ENCODE results near the gene PCGF6.
"Not testable (repeated sequence)": the region's sequence is repeated elsewhere in the genome, so short reads cannot be mapped to it uniquely, and the experiment has no call there.

PCGF6 gene

GRCh38 chr10:103367379-103367781, 16.4 kb upstream of the PCGF6 start:
- peak overlapping the region; percentile 86 for H3K4me3 ChIP-seq (ENCODE audit: low read depth, low read length)
- no peaks in the 10 kb centered on the region for H3K27me3 ChIP-seq (ENCODE audit: control insufficient read depth, insufficient read depth, low read length)
- no peaks in the 10 kb centered on the region for H3K36me3 ChIP-seq (ENCODE audit: control insufficient read depth, insufficient read depth, low read length)
- H3K9ac ChIP-seq (ENCODE audit: low read length), result no peak overlapping the region
- H3K9me3 ChIP-seq (ENCODE audit: control insufficient read depth, insufficient read depth, low read depth, low read length), result no peaks in the 10 kb centered on the region
- no peaks in the 10 kb centered on the region for H3K4me1 ChIP-seq (ENCODE audit: control insufficient read depth, insufficient read depth, low read length)
- no peak overlapping the region for H3K27ac ChIP-seq (ENCODE audit: low read depth, low read length)

GRCh38 chr10:103360791-103361190, 9.9 kb upstream of the PCGF6 start:
- H3K9me3 ChIP-seq (ENCODE audit: control insufficient read depth, insufficient read depth, low read depth, low read length); H3K27me3 ChIP-seq (ENCODE audit: control insufficient read depth, insufficient read depth, low read length); H3K4me3 ChIP-seq (ENCODE audit: low read depth, low read length); H3K9ac ChIP-seq (ENCODE audit: low read length); H3K4me1 ChIP-seq (ENCODE audit: control insufficient read depth, insufficient read depth, low read length); H3K27ac ChIP-seq (ENCODE audit: low read depth, low read length); H3K36me3 ChIP-seq (ENCODE audit: control insufficient read depth, insufficient read depth, low read length): not testable (repeated sequence)

- H3K9ac ChIP-seq (ENCODE audit: low read length); H3K36me3 ChIP-seq (ENCODE audit: control insufficient read depth, insufficient read depth, low read length); H3K9me3 ChIP-seq (ENCODE audit: control insufficient read depth, insufficient read depth, low read depth, low read length); H3K27ac ChIP-seq (ENCODE audit: low read depth, low read length); H3K27me3 ChIP-seq (ENCODE audit: control insufficient read depth, insufficient read depth, low read length); H3K4me3 ChIP-seq (ENCODE audit: low read depth, low read length); H3K4me1 ChIP-seq (ENCODE audit: control insufficient read depth, insufficient read depth, low read length): not testable (repeated sequence)
These were observed 8.6 kb upstream of the PCGF6 start for GRCh38 chr10:103359493-103359892.

GRCh38 chr10:103355906-103356599, 5.1 kb upstream of the PCGF6 start:
- Histone ChIP-seq H3K27ac (ENCODE audit: low read depth, low read length) (no peak overlapping the region), H3K36me3 (ENCODE audit: control insufficient read depth, insufficient read depth, low read length) (no peaks in the 10 kb centered on the region), H3K9me3 (ENCODE audit: control insufficient read depth, insufficient read depth, low read depth, low read length) (no peaks in the 10 kb centered on the region), H3K4me3 (ENCODE audit: low read depth, low read length) (no peak overlapping the region), H3K4me1 (ENCODE audit: control insufficient read depth, insufficient read depth, low read length) (peaks cover 8% of the 10 kb centered on the region; the same call in 1 of the 2 replicates), H3K9ac (ENCODE audit: low read length) (no peak overlapping the region), H3K27me3 (ENCODE audit: control insufficient read depth, insufficient read depth, low read length) (no peaks in the 10 kb centered on the region)

- not testable (repeated sequence) for H3K36me3 ChIP-seq (ENCODE audit: control insufficient read depth, insufficient read depth, low read length); H3K27me3 ChIP-seq (ENCODE audit: control insufficient read depth, insufficient read depth, low read length); H3K27ac ChIP-seq (ENCODE audit: low read depth, low read length); H3K9ac ChIP-seq (ENCODE audit: low read length); H3K9me3 ChIP-seq (ENCODE audit: control insufficient read depth, insufficient read depth, low read depth, low read length); H3K4me3 ChIP-seq (ENCODE audit: low read depth, low read length); H3K4me1 ChIP-seq (ENCODE audit: control insufficient read depth, insufficient read depth, low read length)
These were observed 3.6 kb upstream of the PCGF6 start for GRCh38 chr10:103354567-103354966.

GRCh38 chr10:103353281-103353680, 2.3 kb upstream of the PCGF6 start:
- Histone ChIP-seq H3K36me3 (ENCODE audit: control insufficient read depth, insufficient read depth, low read length) (peaks cover 6% of the 10 kb centered on the region), H3K9me3 (ENCODE audit: control insufficient read depth, insufficient read depth, low read depth, low read length) (no peaks in the 10 kb centered on the region)

GRCh38 chr10:103350175-103350516, 794 bp downstream of the PCGF6 start:
- Histone ChIP-seq H3K9ac (ENCODE audit: low read length) (peak overlapping the region; percentile 94), H3K36me3 (ENCODE audit: control insufficient read depth, insufficient read depth, low read length) (peaks cover 32% of the 10 kb centered on the region), H3K4me3 (ENCODE audit: low read depth, low read length) (peak overlapping the region; percentile 98), H3K27ac (ENCODE audit: low read depth, low read length) (peak overlapping the region; percentile 76; the same call in 1 of the 2 replicates), H3K9me3 (ENCODE audit: control insufficient read depth, insufficient read depth, low read depth, low read length) (no peaks in the 10 kb centered on the region), H3K27me3 (ENCODE audit: control insufficient read depth, insufficient read depth, low read length) (no peaks in the 10 kb centered on the region), H3K4me1 (ENCODE audit: control insufficient read depth, insufficient read depth, low read length) (peaks cover 8% of the 10 kb centered on the region; the same call in 1 of the 2 replicates)

More at GRCh38 chr10:103353281-103353680, 2.3 kb upstream of the PCGF6 start:
- H3K4me3 ChIP-seq (ENCODE audit: low read depth, low read length), result no peak overlapping the region
- H3K27me3 ChIP-seq (ENCODE audit: control insufficient read depth, insufficient read depth, low read length), result no peaks in the 10 kb centered on the region
- no peak overlapping the region for H3K27ac ChIP-seq (ENCODE audit: low read depth, low read length)
- H3K4me1 ChIP-seq (ENCODE audit: control insufficient read depth, insufficient read depth, low read length), result peaks cover 8% of the 10 kb centered on the region; the same call in 1 of the 2 replicates
- no peak overlapping the region for H3K9ac ChIP-seq (ENCODE audit: low read length)

GRCh38 chr10:103336370-103336769, 14.6 kb downstream of the PCGF6 start:
- Histone ChIP-seq H3K9ac (ENCODE audit: low read length) (no peak overlapping the region), H3K27me3 (ENCODE audit: control insufficient read depth, insufficient read depth, low read length) (no peaks in the 10 kb centered on the region), H3K27ac (ENCODE audit: low read depth, low read length) (no peak overlapping the region), H3K36me3 (ENCODE audit: control insufficient read depth, insufficient read depth, low read length) (peaks cover 58% of the 10 kb centered on the region), H3K4me1 (ENCODE audit: control insufficient read depth, insufficient read depth, low read length) (no peaks in the 10 kb centered on the region), H3K9me3 (ENCODE audit: control insufficient read depth, insufficient read depth, low read depth, low read length) (no peaks in the 10 kb centered on the region), H3K4me3 (ENCODE audit: low read depth, low read length) (no peak overlapping the region)

- H3K27me3 ChIP-seq (ENCODE audit: control insufficient read depth, insufficient read depth, low read length), result no peaks in the 10 kb centered on the region
- H3K4me1 ChIP-seq (ENCODE audit: control insufficient read depth, insufficient read depth, low read length), result no peaks in the 10 kb centered on the region
- H3K36me3 ChIP-seq (ENCODE audit: control insufficient read depth, insufficient read depth, low read length), result peaks cover 64% of the 10 kb centered on the region
- no peak overlapping the region for H3K9ac ChIP-seq (ENCODE audit: low read length)
- H3K4me3 ChIP-seq (ENCODE audit: low read depth, low read length), result no peak overlapping the region
- no peak overlapping the region for H3K27ac ChIP-seq (ENCODE audit: low read depth, low read length)
- H3K9me3 ChIP-seq (ENCODE audit: control insufficient read depth, insufficient read depth, low read depth, low read length), result no peaks in the 10 kb centered on the region
These were observed 16.4 kb downstream of the PCGF6 start for GRCh38 chr10:103334567-103334966.

- Histone ChIP-seq H3K9ac (ENCODE audit: low read length) (no peak overlapping the region), H3K4me3 (ENCODE audit: low read depth, low read length) (no peak overlapping the region), H3K9me3 (ENCODE audit: control insufficient read depth, insufficient read depth, low read depth, low read length) (no peaks in the 10 kb centered on the region), H3K27ac (ENCODE audit: low read depth, low read length) (no peak overlapping the region), H3K27me3 (ENCODE audit: control insufficient read depth, insufficient read depth, low read length) (no peaks in the 10 kb centered on the region), H3K4me1 (ENCODE audit: control insufficient read depth, insufficient read depth, low read length) (no peaks in the 10 kb centered on the region), H3K36me3 (ENCODE audit: control insufficient read depth, insufficient read depth, low read length) (peaks cover 62% of the 10 kb centered on the region)
These were observed 16.9 kb downstream of the PCGF6 start for GRCh38 chr10:103333934-103334520.

- no peaks in the 10 kb centered on the region for H3K4me1 ChIP-seq (ENCODE audit: control insufficient read depth, insufficient read depth, low read length)
- peaks cover 73% of the 10 kb centered on the region for H3K36me3 ChIP-seq (ENCODE audit: control insufficient read depth, insufficient read depth, low read length)
- no peaks in the 10 kb centered on the region for H3K9me3 ChIP-seq (ENCODE audit: control insufficient read depth, insufficient read depth, low read depth, low read length)
- H3K27me3 ChIP-seq (ENCODE audit: control insufficient read depth, insufficient read depth, low read length), result no peaks in the 10 kb centered on the region
- no peak overlapping the region for H3K4me3 ChIP-seq (ENCODE audit: low read depth, low read length)
- no peak overlapping the region for H3K27ac ChIP-seq (ENCODE audit: low read depth, low read length)
- H3K9ac ChIP-seq (ENCODE audit: low read length), result no peak overlapping the region
These were observed 23.0 kb downstream of the PCGF6 start for GRCh38 chr10:103327906-103328305.

All from HUES6 (cell line).